GF-D8 (cell line): ENCODE data around the gene TMEM141.
"Not testable (repeated sequence)": the region's sequence is repeated elsewhere in the genome, so short reads cannot be mapped to it uniquely, and the experiment has no call there.

ENCODE experiments used
- DNase-seq: peaks from one replicate; lab custom pipeline; 2025; lab: John Stamatoyannopoulos, UW

Gene TMEM141

DNA sequence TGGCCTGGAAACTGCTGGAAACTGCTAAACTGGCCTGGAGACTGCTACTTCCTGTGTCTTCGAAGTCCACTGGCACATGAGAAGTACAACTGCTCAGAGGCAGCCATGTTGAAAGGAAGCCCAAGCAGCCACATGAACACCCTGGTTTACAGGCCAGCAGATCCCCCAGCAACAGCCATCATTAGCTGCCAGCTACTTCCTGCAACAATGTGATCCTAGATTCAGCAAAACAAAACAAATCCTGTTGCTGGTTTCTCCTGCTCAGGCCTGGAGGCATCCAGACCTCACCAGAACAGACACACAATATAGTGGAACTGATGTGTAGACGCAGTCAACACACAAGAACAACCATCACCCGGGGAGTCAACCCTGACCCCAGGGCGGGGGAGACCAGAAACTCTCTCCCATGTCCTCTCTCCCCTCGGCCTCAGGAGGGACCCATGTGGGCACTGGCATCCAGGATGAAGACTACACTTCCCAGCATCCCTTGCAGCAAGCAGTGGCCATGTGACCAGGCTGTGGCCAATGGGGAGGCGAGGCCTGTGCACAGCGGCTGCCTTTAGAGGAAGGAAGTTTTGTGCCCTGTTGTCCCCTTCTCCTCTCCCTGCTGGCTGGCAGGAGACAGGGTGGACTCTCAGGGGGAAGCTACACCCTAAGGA, 17.6 kb upstream of the TMEM141 start:
- DNase-seq: no peak

DNA sequence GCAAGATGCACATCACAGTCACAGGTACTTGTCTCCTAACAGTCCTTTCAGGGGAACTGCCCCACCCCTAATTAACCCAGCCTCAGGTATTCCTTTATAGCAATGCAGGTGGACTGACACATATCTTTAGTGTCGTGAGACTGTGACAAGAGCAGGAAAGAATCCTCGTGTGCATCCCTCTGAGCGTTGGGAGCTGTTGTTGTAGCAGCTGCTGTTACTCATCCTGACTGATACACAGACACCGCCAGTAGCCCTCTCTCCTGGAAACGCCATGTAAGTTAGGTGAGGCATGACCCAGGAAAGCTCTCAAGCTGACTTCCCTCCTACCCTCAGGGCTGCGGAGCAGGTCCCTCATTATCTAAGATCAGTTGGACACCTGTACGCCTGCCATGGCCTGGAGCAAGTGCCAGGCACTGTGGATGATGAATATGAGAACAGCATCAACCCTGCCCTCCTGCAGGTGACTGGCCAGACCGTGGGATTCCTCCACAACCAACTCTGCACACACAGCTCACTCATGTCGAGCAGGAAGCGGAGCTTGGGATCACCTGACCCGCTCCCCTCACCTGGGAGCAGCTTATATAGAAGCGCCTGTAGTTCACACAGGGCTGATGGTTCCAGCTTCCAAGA, 16.6 kb upstream of the TMEM141 start:
- no peak for DNase-seq

DNA sequence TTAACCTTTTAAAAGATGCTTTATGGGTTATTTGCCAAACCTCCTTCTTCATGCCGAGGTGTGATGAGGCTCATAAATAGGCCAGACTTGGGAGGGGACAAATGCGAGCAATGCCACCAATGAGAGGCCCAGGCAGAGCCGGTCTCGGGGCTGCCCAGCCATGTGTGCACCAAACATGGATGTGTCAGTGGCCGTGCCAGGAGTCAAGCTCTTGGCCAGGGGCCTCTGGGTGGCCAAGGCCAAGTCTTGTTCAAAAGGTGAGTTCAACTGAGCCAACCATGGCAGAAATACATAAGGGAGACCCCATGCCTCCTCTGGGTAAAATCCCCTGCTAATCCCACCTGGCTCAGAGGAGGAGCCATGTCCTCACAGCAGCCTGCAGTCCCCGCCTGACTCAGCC, 16.0 kb upstream of the TMEM141 start:
- no peak for DNase-seq

DNA sequence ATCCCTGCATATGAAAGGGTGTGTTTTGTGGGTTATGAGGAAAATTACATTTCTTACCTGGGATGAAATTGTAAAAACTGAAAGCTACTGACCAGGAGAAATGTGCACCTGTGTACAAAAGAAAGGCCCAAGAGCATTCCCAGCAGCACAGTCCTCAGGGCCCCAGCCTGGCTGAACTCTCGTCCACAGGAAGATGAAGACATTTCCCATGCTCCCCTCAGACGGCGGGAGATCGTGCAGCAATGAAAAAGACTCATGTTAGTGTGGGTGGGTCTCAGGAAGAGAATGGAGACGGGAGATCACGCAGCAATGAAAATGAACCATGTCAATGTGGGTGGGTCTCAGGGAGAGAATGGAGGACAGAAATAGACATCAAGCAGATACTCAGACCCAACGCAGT, 14.2 kb upstream of the TMEM141 start:
- DNase-seq: no peak

- no peak for DNase-seq
These were observed 13.8 kb upstream of the TMEM141 start for GRCh38 chr9:136777359-136777758.

DNA sequence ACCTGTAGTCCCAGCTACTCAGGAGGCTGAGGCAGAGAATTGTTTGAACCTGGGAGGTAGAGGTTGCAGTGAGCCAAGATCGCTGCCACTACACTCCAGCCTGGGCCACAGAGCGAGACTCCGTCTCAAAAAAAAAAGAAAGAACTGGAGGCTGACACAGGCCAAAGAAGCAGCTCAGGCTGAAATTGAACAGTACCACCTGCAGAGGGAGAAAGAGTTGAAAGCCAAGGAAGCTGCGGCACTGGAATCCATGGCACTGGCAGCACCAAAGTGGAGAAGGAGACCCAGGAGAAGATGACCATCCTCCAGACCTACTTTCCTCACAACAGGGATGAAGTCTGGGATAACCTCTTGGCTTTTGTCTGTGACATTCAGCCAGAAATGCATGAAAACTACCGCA, 11.3 kb upstream of the TMEM141 start:
- no peak for DNase-seq

DNA sequence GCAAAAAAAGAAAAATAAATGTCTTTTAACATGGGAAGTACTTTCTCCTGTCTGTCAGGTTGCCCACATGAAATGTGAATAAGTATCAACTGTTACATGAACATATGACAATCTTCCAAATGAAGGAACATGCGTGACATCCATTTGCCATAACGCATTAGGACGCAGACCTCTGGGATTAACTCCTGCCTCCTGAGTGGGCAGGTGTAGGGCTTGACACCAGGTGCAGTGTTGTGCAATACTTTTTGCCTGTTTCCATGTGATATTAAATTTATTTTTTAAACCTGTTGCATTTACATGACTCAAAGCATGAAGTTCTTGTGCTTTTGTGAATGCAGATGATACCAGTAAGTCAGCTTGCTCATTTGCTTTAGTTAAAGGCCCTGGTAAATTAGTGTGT, 8.7 kb upstream of the TMEM141 start:
- no peak for DNase-seq

DNA sequence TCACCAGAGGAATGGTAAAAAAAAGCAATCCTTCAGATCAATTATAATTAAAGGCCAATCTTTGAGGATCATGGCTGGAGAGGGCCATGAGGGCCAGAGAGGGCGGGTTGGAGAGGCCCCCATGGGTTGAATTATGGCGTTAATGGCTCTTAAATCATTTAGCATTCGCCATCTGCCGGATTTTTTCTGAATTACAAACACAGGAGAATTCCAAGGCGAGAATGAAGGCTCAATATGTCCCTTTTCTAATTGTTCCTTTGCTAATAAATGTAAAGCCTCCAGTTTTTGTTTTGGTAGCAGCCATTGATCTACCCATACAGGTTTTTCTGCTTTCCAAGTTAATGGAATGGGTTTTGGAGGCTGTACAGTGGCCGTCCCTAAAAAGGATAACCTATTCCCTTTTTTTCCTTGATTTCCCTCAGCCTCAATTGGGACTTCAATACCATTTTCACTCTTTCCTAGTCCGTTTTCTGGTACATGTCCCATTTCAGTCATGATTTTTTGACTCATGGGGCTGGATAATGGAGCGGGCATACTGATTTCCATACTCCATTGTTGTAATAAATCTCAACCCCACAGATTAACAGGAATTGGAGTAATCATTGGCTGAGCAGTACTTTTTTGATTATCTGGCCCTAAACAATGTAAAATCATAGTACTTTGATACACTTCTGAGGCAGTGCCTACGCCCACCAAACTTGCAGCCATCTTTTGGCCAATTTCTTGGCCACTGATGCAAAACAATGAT, 6.7 kb upstream of the TMEM141 start:
- no peak for DNase-seq

- no peak for DNase-seq
These were observed 6.2 kb upstream of the TMEM141 start for GRCh38 chr9:136784997-136785361.

- DNase-seq: not testable (repeated sequence)
These were observed 5.4 kb upstream of the TMEM141 start for GRCh38 chr9:136785565-136786355.

DNA sequence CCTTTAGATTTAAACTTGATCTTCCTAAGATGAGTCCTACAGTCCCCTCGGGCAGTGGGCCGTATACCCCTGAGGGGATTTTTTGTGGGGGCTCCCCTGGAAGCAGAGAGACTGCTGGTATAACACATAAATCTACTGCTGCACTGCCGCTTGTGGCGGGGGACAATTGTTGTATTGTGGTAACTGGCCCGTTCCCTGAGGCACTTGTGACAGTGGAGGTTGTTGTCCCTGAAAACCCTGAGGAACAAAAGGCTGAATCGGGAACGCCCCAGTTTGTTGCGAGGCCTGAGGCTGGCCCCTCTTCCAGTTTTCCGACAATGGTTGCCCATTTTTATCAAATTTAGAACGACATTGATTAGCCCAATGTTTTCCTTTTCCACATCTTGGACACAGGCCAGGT, 4.7 kb upstream of the TMEM141 start:
- DNase-seq: no peak

DNA sequence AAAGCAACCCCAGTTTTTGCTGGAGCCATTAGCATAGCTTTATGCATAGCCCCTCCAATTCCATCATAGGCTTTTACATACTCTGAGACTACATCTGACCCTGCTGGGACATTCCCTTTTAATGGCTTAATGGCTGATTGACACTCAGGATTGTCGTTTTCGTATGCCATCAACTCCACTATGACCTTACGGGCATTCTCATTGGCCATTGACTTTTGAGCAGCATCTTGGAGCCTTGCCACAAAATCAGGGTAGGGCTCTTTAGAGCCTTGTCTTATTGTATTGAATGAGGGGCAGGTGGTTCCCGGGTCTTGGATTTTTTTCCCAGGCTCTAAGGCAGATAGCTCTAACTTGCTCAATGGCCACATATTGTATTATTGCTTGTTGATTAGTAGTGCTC, 4.2 kb upstream of the TMEM141 start:
- DNase-seq: not testable (repeated sequence)

- DNase-seq: peak; percentile 24
These were observed 3.3 kb upstream of the TMEM141 start for GRCh38 chr9:136787690-136788400.

- not testable (repeated sequence) for DNase-seq
These were observed 2.3 kb upstream of the TMEM141 start for GRCh38 chr9:136788644-136789522.

DNA sequence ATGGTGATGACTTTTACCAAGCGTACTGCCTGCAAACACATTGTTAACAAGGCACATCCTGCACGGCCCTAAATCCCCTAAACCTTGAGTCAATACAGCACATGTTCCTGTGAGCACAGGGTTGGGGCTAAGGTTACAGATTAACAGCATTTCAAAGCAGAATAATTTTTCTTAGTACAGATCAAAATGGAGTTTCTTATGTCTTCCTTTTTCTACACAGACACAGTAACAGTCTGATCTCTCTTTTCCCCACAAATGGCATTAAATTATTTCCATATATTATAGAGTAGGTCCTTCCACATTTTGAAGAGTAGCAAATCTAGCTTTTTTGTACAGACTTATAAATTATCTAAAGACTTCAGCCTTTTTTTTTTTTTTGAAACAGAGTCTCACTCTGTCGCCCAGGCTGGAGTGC, 1.6 kb upstream of the TMEM141 start:
- DNase-seq: no peak

DNA sequence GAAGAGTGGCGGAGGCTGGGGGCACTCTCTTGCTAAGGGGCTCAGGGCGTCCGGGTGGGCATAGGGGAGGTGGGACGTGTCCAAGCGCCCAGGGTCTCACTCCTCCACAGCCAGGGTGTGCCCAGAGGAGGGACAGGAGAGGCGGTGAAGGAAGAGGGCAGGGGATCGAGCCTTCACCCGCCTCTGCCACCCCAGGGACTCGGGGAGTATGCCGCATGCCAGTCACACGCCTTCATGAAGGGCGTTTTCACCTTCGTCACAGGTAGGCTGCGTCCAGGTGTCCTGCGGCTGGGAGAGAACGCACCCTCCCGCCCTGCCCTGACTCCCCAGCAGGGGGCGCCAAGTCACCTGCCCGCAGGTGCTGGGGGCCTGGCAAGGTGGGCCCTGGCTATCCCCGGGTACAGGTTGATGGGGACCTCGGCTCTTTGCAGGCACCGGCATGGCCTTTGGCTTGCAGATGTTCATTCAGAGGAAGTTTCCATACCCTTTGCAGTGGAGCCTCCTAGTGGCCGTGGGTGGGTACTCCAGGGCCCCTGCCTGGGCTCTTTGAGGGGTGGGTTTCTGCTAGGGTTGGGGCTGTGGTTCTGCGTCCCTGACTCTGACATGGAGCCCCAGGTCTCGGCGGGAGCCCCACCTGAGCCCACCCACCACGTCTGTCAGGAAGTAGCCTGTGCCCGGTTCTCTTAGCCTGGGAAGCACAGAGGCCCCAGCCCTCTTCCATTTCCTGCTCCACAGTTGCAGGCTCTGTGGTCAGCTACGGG, 552 bp downstream of the TMEM141 start:
- peak; percentile 17 for DNase-seq

- no peak for DNase-seq
These were observed 1.4 kb downstream of the TMEM141 start for GRCh38 chr9:136792321-136793085.

DNA sequence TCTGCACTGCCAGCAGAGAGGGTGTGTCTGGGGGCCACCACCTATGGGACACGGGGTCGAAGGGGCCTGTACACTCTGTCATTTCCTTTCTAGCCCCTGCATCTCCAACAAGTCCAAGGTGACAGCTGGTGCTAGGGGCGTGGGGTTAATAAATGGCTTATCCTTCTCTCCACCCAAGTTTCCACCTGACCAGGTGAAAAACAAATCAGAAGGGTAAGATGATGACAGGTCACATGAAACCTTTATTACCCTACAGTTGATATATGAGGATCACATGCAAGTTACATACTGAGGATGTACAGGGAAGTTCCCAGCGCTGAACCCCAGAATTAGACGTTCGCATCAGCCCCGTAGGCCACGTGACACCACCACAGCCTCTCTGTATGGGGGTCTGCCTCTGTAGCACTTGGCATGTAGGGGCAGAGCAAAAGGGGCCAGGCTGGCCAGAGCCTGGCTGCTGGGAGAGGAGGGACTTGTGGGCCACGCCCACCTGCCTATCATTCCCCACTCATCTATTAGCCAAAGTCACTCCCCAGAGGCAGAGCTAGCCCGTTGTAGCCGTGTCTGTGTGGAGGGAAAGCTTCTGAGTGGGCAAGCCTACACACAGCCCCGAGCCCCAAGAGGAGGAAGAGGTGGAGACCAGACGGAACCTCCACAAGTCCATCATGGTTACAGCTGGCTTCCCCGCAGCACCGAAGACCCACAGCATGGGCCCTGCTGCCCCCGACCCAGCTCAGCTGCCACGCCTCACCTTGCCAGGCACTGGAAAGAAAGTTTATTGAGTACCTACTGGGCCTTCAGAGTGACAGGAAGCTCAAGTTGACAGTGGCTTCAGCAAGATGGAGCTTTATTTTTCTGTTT, 2.2 kb downstream of the TMEM141 start:
- no peak for DNase-seq
